B cell (primary cell): Measurements from ENCODE around the gene ZMYND8.

Experiments
- EZH2 ChIP-seq: IDR thresholded peaks from 2 replicates; pipeline ENCODE4 v1.6.1; 2012; ENCODE audit warnings: borderline replicate concordance, low read depth, mild to moderate bottlenecking, moderate library complexity, low read length; ENCODE audit not compliant: insufficient read depth, poor library complexity, severe bottlenecking
- TF ChIP-seq, protein P1 (sequence below): fragments of 200-600 bp; IDR thresholded peaks from one replicate; pipeline ENCODE4 v1.8.0; 2022; ENCODE audit warnings: antibody characterized with exemption, mild to moderate bottlenecking

DNA sequence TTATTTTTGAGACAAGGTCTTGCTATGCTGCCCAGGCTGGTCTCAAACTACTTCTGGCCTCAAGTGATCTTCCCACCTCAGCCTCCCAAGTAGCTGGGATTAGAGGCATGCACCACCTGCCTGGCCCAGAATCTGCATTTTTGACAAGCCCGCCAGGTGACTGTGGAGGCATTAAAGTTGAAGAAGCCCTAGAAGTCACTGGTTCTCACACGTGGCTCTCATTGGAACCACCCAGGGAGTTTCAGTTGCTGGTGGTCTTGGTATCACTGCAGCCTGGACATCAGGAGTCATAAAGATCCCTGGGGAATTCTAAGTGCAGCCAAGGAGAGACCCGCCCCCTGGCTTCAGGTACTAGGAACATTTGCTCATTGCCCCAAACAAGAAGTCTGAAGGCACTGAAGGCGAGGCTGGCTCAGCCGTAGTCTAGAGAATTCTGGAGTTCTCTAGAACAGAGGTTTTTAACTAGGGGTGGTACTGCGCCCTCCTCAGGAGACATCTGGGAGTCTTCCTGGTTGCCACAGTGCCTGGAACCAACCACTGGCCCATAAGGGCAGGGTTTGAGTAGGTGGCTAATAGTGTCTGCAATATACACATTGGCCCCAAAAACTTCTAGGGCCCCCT, 182.8 kb downstream of the ZMYND8 start:
- TF ChIP-seq, protein P1, sequence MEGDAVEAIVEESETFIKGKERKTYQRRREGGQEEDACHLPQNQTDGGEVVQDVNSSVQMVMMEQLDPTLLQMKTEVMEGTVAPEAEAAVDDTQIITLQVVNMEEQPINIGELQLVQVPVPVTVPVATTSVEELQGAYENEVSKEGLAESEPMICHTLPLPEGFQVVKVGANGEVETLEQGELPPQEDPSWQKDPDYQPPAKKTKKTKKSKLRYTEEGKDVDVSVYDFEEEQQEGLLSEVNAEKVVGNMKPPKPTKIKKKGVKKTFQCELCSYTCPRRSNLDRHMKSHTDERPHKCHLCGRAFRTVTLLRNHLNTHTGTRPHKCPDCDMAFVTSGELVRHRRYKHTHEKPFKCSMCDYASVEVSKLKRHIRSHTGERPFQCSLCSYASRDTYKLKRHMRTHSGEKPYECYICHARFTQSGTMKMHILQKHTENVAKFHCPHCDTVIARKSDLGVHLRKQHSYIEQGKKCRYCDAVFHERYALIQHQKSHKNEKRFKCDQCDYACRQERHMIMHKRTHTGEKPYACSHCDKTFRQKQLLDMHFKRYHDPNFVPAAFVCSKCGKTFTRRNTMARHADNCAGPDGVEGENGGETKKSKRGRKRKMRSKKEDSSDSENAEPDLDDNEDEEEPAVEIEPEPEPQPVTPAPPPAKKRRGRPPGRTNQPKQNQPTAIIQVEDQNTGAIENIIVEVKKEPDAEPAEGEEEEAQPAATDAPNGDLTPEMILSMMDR: no peak
- no peak for TF ChIP-seq EZH2
